ENCODE measurements around the gene SMCR8. TPM values are rescaled to one million over a fixed set of nuclear protein-coding genes. Genes with fewer than 3 reads are reported as not detected.

Gene SMCR8
- total RNA-seq, 1 experiment from 2014 or later: 28.4 TPM

DNA sequence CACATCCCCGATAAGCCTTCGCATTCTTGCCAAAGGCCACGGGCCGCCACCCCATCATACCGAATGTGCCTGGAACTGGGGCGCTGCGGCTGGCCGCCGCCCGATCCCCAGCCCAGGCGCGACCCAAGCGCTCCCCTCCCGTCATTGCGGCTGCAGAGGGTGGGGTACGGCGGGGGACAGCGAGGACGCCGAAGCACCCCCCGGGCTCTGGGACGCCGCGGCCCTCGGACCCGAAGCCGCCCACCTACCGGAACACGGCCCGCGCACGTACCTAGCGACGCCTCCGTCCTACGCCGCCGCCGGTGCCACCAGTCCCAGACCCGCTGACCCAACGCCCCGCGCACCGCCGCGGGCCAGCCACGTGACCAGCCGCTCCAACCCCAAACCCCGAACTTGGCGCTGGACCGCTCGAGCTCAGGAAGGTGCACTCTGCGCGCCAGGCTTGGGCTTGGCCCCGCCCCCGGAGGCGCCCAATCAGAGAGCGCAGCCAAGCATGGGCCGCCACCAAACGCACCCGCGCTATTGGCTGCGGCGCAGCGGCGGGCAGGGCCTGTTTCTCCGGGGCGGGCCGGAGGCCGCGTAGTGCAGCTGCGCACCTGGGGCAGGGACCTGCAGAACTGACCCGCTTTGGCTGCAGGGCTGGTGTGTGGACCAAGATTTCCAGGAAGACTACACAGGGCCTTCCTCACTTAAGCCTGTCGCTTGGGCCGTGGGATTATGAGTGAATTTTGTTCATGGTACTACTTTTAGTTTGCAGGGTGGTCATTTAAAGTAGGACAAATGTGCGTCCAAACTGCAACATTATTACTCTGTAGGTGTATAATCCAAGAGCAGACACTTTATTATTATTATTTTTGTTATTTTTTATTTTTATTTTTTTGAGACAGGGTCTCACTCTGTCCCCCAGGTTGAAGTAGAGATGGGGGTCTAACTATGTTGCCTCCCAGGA lies 48.3 kb downstream of the SMCR8 start, which contains the start of gene SHMT1:
Gene SHMT1, minus strand, starts transcription at position 450 of the 949 bp plus-strand sequence. CDS start 7,569 bp downstream, outside the sequence.
- intact Hi-C loops (cut with micrococcal nuclease; ENCODE audit: unreplicated experiment): loop anchor here (1.0 to 5.0 kb wide), 3 partner anchors 48 to 581 kb away; partner anchors contain the start of genes ALKBH5 and SMCR8
- H3K4me1 Mint-ChIP-seq (ENCODE audit: low read depth, unreplicated experiment): peaks cover 7% of the 10 kb centered on the region
- H3K27ac Mint-ChIP-seq (ENCODE audit: unreplicated experiment): peak within 1 kb of the TSS; percentile 45
- CTCF ChIA-PET: interaction anchor here (0.6 kb wide), 1 partner anchor 262 kb away, joined by 3 read pairs; no protein-coding TSS in a partner anchor
- H3K36me3 Mint-ChIP-seq (ENCODE audit: insufficient read depth, unreplicated experiment): peaks cover 27% of the 10 kb centered on the region
- DNase-seq: peak; percentile 96 to 98
- no peaks in the 10 kb centered on the region for H3K9me3 Mint-ChIP-seq (ENCODE audit: unreplicated experiment)
- POLR2A ChIA-PET: no interaction called here
- TF ChIP-seq, protein P1, sequence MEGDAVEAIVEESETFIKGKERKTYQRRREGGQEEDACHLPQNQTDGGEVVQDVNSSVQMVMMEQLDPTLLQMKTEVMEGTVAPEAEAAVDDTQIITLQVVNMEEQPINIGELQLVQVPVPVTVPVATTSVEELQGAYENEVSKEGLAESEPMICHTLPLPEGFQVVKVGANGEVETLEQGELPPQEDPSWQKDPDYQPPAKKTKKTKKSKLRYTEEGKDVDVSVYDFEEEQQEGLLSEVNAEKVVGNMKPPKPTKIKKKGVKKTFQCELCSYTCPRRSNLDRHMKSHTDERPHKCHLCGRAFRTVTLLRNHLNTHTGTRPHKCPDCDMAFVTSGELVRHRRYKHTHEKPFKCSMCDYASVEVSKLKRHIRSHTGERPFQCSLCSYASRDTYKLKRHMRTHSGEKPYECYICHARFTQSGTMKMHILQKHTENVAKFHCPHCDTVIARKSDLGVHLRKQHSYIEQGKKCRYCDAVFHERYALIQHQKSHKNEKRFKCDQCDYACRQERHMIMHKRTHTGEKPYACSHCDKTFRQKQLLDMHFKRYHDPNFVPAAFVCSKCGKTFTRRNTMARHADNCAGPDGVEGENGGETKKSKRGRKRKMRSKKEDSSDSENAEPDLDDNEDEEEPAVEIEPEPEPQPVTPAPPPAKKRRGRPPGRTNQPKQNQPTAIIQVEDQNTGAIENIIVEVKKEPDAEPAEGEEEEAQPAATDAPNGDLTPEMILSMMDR (IDR thresholded peaks at IDR 0.05; ENCODE audit: insufficient read depth in 1 of 2, low read depth in 1 of 2, low read length in 1 of 2, severe bottlenecking in 1 of 2, unreplicated experiment in 1 of 2): no peak
- Histone ChIP-seq H3K4me3 (ENCODE audit: low read depth, low read length) (peak within 1 kb of the TSS; percentile 99), H3K36me3 (ENCODE audit: control insufficient read depth, insufficient read depth, low read length) (no peaks in the 10 kb centered on the region), H3K27me3 (replicated peaks; ENCODE audit: control insufficient read depth, insufficient read depth, low read length) (no peaks in the 10 kb centered on the region; the same call in 1 of the 2 replicates), H3K9me3 (no peaks in the 10 kb centered on the region), H3K4me1 (0 out of 2 replicates have a peak, but pooled peaks cover 4% of the 10 kb centered on the region)
- H3K27me3 Mint-ChIP-seq (ENCODE audit: insufficient read depth, unreplicated experiment): no peaks in the 10 kb centered on the region
- no TSS peak for BruUV-seq (replicated peaks)
- peak within 1 kb of the TSS; percentile 81 for H3K4me3 Mint-ChIP-seq (ENCODE audit: unreplicated experiment)

DNA sequence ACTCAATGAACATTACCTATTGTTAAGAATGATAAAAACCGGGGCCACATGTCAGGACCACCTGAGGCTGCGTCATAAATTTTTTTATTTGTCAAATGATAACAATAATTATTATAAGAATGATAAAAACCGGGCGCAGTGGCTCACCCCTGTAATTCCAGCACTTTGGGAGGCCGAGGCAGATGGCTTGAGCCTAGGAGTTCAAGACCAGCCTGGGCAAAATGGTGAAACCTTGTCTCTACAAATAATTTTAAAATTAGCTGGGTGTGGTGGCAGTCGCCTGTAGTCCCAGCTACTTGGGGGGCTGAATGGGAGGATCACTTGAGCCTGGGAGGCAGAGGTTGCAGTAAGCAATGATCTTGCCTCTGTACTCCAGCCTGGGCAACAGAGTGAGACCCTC lies 49.1 kb downstream of the SMCR8 start:
- TF ChIP-seq, protein P1 (IDR thresholded peaks at IDR 0.05; ENCODE audit: insufficient read depth in 1 of 2, low read depth in 1 of 2, low read length in 1 of 2, severe bottlenecking in 1 of 2, unreplicated experiment in 1 of 2): no peak
- Mint-ChIP-seq H3K9me3 (ENCODE audit: unreplicated experiment) (no peaks in the 10 kb centered on the region), H3K27me3 (ENCODE audit: insufficient read depth, unreplicated experiment) (no peaks in the 10 kb centered on the region), H3K4me3 (ENCODE audit: unreplicated experiment) (no peak overlapping the region), H3K4me1 (ENCODE audit: low read depth, unreplicated experiment) (peaks cover 7% of the 10 kb centered on the region), H3K27ac (ENCODE audit: unreplicated experiment) (no peak overlapping the region), H3K36me3 (ENCODE audit: insufficient read depth, unreplicated experiment) (peaks cover 19% of the 10 kb centered on the region)
- H3K9me3 ChIP-seq: no peaks in the 10 kb centered on the region
- intact Hi-C loops (cut with micrococcal nuclease; ENCODE audit: unreplicated experiment): loop anchor here (5.0 kb wide), 2 partner anchors 182 to 582 kb away; partner anchors contain the start of gene ALKBH5
- BruUV-seq (replicated peaks): no TSS peak
- ChIA-PET CTCF (no interaction called here), POLR2A (no interaction called here)
- 0 out of 2 replicates have a peak, but pooled peaks cover 4% of the 10 kb centered on the region for H3K4me1 ChIP-seq
- H3K27me3 ChIP-seq (replicated peaks; ENCODE audit: control insufficient read depth, insufficient read depth, low read length): no peaks in the 10 kb centered on the region; the same call in 1 of the 2 replicates
- DNase-seq: no peak
- no peak overlapping the region for H3K4me3 ChIP-seq (ENCODE audit: low read depth, low read length)
- no peaks in the 10 kb centered on the region for H3K36me3 ChIP-seq (ENCODE audit: control insufficient read depth, insufficient read depth, low read length)

GRCh38 chr17:18368946-18369345 lies 53.9 kb downstream of the SMCR8 start:
- no peaks in the 10 kb centered on the region for H3K4me1 Mint-ChIP-seq (ENCODE audit: low read depth, unreplicated experiment)
- no peaks in the 10 kb centered on the region for H3K27me3 Mint-ChIP-seq (ENCODE audit: insufficient read depth, unreplicated experiment)
- H3K36me3 Mint-ChIP-seq (ENCODE audit: insufficient read depth, unreplicated experiment): no peaks in the 10 kb centered on the region
- no peaks in the 10 kb centered on the region for H3K4me1 ChIP-seq
- H3K9me3 ChIP-seq: no peaks in the 10 kb centered on the region
- no peaks in the 10 kb centered on the region for H3K9me3 Mint-ChIP-seq (ENCODE audit: unreplicated experiment)
- ChIA-PET CTCF (no interaction called here), POLR2A (no interaction called here)
- no peaks in the 10 kb centered on the region for H3K36me3 ChIP-seq (ENCODE audit: control insufficient read depth, insufficient read depth, low read length)
- TF ChIP-seq, protein P1 (IDR thresholded peaks at IDR 0.05; ENCODE audit: insufficient read depth in 1 of 2, low read depth in 1 of 2, low read length in 1 of 2, severe bottlenecking in 1 of 2, unreplicated experiment in 1 of 2): no peak
- peak; percentile 34 to 62 for DNase-seq
- intact Hi-C loops (cut with micrococcal nuclease; ENCODE audit: unreplicated experiment): no loop called here
- no peak overlapping the region for H3K4me3 Mint-ChIP-seq (ENCODE audit: unreplicated experiment)
- BruUV-seq (replicated peaks): no TSS peak
- H3K27me3 ChIP-seq (replicated peaks; ENCODE audit: control insufficient read depth, insufficient read depth, low read length): no peaks in the 10 kb centered on the region; the same call in 1 of the 2 replicates
- no peak overlapping the region for H3K27ac Mint-ChIP-seq (ENCODE audit: unreplicated experiment)
- no peak overlapping the region for H3K4me3 ChIP-seq (ENCODE audit: low read depth, low read length)
